SK-MEL-5 (cell line): ENCODE data around the gene PHETA2. TPM values are rescaled to one million over a fixed set of nuclear protein-coding genes. Genes with fewer than 3 reads are reported as not detected.

Source experiments
- DNase-seq: peaks from one replicate; pipeline ENCODE4 v3.0.0-alpha.2; 2016; ENCODE audit warnings: low read depth, low spot score
- in situ Hi-C: cut with HindIII; loops from 2 replicates; pipeline ENCODE4 v1.10.0; 2016; ENCODE audit warnings: low sequenced_read_pairs, high pct_unique_total_duplicates, low pct_unique_long_range_greater_than_20kb
- polyA plus RNA-seq, 2 experiments: library from polyadenylated mRNA; depleted of rRNA; stranded (reverse); fragments of >200 nt; gene quantifications; 2 replicates each; pipeline ENCODE4 v1.2.3, GENCODE V29; 2015
- total RNA-seq: library from RNA; depleted of rRNA; stranded (reverse); fragments of >200 nt; shearing (Covaris generic); gene quantifications from 2 replicates; pipeline ENCODE4 v1.2.3, GENCODE V29; 2014; rRNA removed

Gene PHETA2
- 0.16 and 0.34 TPM in 2 replicates for total RNA-seq
- 0.21 TPM in 1 of 2 replicates, not detected in the other for polyA plus RNA-seq (2015; cell fraction: cytosol; rRNA removed)
- 0.22 and 0.31 TPM in 2 replicates for polyA plus RNA-seq (2015; cell fraction: nucleus; rRNA removed)

GRCh38 chr22:42074132-42074811 is at the start of gene PHETA2:
Gene PHETA2 (plus strand): TSS chr22:42074248. CDS start chr22:42077294, 3,046 bp downstream.
- no peak for DNase-seq
- in situ Hi-C loops, result no loop called here

DNA sequence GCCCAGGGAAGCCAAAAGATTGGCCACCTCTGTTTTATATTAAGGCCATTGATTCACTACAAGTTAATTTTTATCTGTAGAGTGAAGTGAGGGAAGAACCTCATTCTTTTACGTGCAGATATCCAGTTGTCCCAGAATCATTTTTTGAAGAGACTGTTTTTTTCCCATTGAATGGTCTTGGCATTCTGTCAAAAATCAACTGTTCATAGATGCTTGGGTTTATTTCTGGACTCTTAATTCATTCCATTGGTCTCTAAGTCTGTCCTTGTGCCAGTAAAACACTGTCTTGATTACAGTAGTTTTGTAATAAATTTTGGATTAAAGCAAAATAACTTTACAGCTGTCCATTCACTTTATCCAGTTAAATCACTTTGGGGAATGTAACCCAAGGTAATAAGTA is 48.6 kb upstream of the PHETA2 start:
- DNase-seq, result no peak
- in situ Hi-C loops, result no loop called here

DNA sequence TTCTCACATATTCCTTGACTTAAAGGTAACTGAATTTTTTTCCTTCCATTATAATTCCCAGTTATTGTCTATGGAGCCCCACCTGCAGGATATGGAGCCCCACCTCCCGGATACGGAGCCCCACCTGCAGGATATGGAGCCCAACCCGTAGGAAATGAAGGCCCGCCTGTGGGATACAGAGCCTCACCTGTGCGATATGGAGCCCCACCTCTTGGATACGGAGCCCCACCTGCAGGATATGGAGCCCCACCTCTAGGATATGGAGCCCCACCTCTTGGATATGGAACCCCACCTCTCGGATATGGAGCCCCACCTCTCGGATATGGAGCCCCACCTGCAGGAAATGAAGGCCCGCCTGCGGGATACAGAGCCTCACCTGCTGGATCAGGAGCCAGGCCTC is 47.3 kb upstream of the PHETA2 start:
- in situ Hi-C loops, result no loop called here
- DNase-seq, result no peak

DNA sequence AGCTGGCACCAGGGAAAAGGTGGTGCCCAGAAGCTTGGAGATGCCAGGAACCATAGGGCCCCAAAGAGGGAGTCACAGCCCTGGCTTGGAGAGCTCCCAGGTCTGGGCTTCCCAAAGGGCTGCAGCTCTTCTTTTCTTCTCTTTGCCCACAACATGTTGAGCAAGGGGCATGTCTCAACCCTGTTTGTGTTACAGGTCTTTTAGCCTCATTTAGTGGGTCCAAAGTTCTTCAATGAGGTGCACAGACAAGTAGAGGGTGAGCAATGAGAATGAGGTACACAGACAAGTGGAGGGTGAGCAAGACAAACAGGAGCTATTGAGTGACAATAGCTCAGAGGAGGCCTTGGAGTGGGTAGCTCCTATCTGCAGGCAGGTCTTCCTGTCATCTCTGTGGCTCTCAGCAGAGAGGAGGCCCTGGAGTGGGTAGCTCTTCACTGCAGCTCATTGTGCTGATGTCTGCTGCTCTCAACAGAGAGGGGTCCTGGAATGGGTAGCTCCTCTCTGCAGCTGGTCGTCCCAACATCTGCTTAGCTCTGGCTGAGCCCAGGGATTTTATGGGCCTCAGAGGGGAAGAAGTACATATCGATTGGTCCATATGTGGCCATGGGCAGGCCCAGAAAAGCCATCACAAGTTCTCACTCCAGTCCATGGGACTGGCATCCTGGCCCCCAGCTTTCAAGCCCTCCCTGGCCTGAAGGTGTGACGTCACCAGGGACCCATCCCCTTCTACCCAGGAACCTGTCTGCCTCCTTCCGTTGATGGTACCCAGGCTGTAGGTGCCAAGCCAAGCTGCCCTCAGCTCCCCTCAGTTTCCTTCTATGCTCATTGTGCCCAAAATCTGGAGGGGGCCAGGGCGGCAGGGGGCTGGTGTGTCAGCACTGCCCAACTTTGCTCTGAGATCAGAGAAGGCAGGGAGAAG is 40.5 kb upstream of the PHETA2 start:
- DNase-seq, result no peak
- in situ Hi-C loops, result no loop called here

- in situ Hi-C loops, result no loop called here
- no peak for DNase-seq
Observed at GRCh38 chr22:42035256-42035655, 38.8 kb upstream of the PHETA2 start.

- in situ Hi-C loops, result no loop called here
- no peak for DNase-seq
Observed at GRCh38 chr22:42039271-42039670, 34.8 kb upstream of the PHETA2 start.

- in situ Hi-C loops, result no loop called here
- DNase-seq, result no peak
Observed at GRCh38 chr22:42041784-42042183, 32.3 kb upstream of the PHETA2 start.

DNA sequence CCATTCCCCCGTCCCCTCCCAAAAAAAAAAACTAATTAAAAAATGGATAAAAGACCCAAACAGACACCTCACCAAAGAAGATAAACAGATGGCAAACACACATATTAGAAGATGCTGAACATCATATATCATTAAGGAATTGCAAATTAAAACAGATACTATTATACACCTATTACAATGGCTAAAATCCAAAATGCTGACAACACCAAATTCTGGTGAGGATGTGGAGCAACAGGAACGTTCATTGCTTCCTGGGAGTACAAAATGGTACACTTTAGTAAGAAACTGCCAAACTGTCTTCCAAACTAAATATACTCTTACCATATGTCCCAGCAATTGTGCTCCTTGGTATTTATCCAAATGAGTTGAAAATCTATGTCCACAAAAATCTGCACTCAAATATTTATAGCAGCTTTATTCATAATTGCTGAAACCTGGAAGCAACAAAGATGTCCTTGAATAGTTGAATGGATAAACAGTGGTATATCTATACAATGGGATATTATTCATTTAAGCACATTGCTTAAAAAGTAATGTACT is 23.3 kb upstream of the PHETA2 start:
- in situ Hi-C loops, result no loop called here
- no peak for DNase-seq

DNA sequence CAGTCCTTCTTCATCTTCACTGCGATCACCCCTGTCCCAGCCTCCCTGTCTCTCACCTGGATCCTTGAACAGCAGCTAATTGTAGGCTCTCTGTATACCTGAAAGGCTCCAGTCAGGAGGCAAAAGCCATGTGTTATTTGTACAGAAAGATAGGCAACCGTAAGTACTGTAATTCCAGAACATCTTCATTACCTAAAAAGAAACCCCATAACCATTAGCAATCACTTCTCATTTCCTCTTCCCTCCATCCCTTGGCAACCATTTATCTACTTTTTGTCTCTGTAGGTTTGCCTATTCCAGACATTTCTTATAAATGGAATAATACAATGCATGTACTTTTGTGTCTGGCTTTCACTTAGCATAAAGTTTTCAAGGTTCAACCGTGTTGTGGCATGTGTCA is 21.3 kb upstream of the PHETA2 start:
- no peak for DNase-seq
- in situ Hi-C loops, result no loop called here

DNA sequence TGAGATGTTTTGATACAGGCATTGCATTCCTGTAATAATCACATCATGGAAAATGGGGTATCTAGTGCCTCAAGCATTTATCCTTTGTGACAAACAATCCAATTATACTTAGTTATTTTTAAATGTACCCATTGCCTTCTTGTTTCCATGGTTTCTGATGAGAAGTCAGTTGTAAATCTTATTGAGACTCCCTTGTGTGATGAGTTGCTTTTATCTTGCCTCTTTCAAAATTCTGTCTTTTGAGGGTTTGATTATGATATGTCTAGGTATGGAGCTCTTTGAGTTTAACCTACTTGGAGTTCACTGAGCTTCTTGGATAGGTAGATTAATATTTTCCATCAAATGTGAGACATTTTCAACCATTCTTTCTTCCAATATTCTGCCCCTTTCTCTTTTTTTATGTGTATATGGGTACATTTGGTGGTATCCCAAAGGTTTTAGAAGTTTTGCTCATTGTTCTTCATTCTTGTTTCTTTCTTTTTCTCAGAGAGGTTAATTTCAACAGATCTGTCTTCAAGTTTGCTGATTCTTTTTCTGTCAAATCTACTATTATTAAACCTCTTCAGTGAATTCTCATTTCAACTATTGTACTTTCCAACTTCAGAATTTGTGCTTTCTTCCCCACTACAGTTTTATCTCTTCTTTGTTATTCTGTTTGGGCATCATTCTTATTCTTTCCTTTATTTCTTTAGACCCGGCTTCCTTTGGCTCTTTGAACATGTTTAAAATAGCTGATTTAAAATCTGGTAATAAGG is 17.1 kb upstream of the PHETA2 start:
- in situ Hi-C loops, result no loop called here

DNA sequence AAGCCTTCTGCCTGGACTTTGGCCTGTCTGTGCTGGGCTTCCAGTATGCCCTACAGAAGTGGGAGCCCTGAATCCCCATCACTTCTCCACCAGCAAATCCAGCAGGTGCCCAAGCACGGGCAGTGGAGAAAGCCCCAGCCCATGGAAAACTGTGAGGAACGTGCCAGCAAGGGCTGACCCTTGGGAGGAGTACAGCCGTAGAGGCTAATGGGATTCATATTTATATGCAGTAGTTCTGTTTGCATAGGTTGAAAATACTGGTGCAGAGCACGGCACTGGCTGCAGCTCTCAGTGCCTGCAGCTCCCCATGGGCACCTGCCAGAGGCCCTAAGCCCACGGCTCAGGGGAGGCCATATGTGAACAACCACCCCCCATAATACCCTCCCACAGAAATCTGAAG is 13.6 kb upstream of the PHETA2 start:
- in situ Hi-C loops, result no loop called here
- DNase-seq, result no peak

More for the DNA sequence above, 17.1 kb upstream of the PHETA2 start:
- DNase-seq, result no peak

- in situ Hi-C loops, result no loop called here
- DNase-seq, result no peak
Observed at GRCh38 chr22:42061041-42061440, 13.0 kb upstream of the PHETA2 start.

DNA sequence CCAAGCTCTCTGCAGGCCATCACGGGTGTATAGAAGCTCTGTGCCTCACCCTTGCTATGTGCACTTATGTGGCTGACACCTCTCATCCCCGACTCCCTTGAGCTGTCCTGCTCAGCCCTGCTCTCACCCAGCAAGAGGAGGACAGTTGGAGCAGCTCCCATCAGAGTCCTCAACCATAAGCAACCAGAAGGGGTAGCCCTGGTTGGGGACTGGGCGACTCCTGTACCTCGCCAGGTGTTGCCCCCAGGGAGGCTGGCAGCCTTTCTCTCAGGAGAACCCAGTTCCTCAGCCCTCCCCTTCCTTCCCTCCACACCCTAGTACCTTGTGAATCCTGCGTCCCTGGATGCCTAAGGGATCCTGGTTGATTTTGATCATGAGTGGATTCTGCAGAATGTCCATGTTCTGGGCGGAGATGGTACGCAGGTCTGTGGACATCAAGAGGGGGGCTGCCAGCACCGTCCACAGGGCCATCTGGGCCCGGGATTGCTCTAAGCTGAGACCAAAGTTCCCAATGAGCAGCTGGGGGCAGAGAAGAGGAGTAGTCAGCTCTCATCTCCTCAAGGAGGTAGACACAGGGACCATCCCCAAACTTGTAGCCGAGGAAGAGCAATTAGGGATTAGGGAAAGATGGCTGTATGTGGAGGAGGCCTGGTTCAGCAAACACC is 11.4 kb upstream of the PHETA2 start:
- in situ Hi-C loops, result no loop called here
- no peak for DNase-seq

DNA sequence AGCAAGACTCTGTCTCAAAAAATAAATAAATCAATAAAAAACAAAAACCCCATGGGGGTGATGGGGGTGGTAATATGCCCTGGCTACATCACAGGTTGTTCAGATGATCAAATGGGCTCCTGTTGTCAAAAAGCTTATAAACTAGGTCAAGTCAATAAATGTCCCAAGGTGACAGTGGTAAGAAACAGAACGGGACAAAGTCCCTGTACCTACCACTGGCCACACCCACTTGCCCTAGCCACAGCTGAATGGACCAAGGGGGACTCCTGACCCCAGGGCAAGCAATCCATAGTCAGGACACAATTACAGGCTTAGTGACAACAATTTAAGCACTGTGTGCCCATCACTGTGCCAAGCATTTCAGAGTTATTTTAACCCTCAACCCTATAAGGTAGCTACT is 9.4 kb upstream of the PHETA2 start:
- DNase-seq, result no peak
- in situ Hi-C loops, result no loop called here

DNA sequence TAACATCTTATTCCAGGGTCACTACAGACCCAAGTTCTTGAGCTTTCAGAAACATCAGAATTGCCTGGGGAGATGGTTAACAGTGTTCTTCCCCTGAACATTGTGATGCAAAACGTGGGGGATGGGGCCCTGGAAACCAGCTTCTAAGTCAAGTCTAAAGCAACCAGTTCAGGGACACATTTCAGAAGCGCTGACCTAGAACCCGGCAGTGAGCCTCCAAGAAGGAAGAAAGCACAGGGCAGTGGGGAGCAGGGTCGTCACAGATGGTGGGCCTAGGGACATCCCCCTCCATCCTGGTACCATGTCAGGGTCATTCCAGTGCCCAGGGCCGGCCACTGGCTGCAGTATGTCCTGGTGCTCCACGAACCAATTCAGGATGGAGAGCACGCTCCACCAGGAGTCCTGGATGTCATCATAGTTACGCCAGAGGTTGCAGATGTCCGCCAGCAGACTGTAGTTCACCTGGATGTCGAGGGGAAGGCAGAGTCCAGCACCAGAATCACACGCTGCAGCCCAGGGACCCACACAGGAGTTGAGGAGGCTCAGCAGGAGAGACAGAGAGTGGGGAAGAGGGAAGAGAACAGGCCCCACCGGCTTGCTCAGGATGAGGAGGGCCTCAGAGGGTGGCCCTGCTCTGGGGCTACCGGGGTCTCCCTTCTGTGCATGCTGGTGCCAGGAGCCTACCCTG is 8.5 kb upstream of the PHETA2 start:
- in situ Hi-C loops, result no loop called here
- DNase-seq, result no peak

- no peak for DNase-seq
- in situ Hi-C loops, result no loop called here
Observed at GRCh38 chr22:42066126-42066761, 7.8 kb upstream of the PHETA2 start.
